Measurements from ENCODE around the gene FGF1. TPM values are rescaled to one million over a fixed set of nuclear protein-coding genes. Genes with fewer than 3 reads are reported as not detected.
A peak's percentile ranks its signal among the peaks of the same experiment; 100 is the strongest.

The FGF1 gene
- total and polyA plus RNA-seq, 10 donors, result 0.32 to 12.9 (median 2.6) TPM

DNA sequence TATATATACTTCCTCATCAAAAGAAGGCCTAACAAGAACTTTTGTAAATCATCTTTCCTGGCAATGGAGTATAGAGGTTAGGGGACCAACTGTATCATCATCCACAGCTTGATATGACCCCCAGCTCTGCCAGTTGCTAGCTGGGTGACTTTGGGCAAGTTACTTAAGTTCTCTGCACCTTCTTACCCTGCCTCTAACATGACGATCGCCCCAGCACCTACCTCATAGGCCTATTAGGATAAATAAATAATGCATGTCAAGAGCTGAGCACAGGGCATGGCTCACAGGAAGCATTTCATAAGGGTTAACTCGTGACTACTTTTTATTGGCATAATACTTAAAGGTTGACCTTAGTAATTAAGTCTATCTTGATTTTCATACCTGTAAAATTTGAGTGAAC, 29.4 kb upstream of the FGF1 start:
- H3K36me3 ChIP-seq, result no peaks in the 10 kb centered on the region
- H3K27ac ChIP-seq, result no peak overlapping the region
- H3K27me3 ChIP-seq (replicated peaks in 1 of 7), result peaks cover 0 to 6% (median 0%) of the 10 kb centered on the region in 7 donors
- intact Hi-C loops (cut with DNase I; ENCODE audit: low total_unique reads), result loop anchor here (5.0 kb wide), 1 partner anchor 167 kb away; no protein-coding TSS in a partner anchor
- H3K9me3 ChIP-seq, result peaks cover 0 to 14% (median 6%) of the 10 kb centered on the region in 8 donors
- TF ChIP-seq, protein P1, sequence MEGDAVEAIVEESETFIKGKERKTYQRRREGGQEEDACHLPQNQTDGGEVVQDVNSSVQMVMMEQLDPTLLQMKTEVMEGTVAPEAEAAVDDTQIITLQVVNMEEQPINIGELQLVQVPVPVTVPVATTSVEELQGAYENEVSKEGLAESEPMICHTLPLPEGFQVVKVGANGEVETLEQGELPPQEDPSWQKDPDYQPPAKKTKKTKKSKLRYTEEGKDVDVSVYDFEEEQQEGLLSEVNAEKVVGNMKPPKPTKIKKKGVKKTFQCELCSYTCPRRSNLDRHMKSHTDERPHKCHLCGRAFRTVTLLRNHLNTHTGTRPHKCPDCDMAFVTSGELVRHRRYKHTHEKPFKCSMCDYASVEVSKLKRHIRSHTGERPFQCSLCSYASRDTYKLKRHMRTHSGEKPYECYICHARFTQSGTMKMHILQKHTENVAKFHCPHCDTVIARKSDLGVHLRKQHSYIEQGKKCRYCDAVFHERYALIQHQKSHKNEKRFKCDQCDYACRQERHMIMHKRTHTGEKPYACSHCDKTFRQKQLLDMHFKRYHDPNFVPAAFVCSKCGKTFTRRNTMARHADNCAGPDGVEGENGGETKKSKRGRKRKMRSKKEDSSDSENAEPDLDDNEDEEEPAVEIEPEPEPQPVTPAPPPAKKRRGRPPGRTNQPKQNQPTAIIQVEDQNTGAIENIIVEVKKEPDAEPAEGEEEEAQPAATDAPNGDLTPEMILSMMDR (IDR thresholded peaks at IDR 0.05 in 8 of 11, conservative IDR thresholded peaks at IDR 0.05 in 3 of 11), result no peak
- TF ChIP-seq POLR2AphosphoS5 (IDR thresholded peaks at IDR 0.05), result no peak
- no peak for TF ChIP-seq POLR2A (IDR thresholded peaks at IDR 0.05)
- 65 to 86% (median 78%) methylated on average over 3 of the region's 3 CpGs for WGBS, 5 donors
- no peak for DNase-seq
- no peak overlapping the region for H3K4me3 ChIP-seq
- H3K4me1 ChIP-seq, result peaks cover 0 to 34% (median 18%) of the 10 kb centered on the region in 6 donors

- TF ChIP-seq, protein P1 (IDR thresholded peaks at IDR 0.05 in 8 of 11, conservative IDR thresholded peaks at IDR 0.05 in 3 of 11), result peak; percentile 69 to 98 (median 97)
- TF ChIP-seq POLR2A (IDR thresholded peaks at IDR 0.05) (no peak), POLR2AphosphoS5 (IDR thresholded peaks at IDR 0.05) (peak; percentile 29 to 82 (median 64))
- Histone ChIP-seq H3K27me3 (replicated peaks in 1 of 7) (peaks cover 0 to 6% (median 0%) of the 10 kb centered on the region in 7 donors), H3K4me3 (peak overlapping the region; percentile 33 to 70 (median 48)), H3K36me3 (no peaks in the 10 kb centered on the region), H3K4me1 (peaks cover 0 to 34% (median 18%) of the 10 kb centered on the region in 6 donors), H3K9me3 (peaks cover 0 to 14% (median 6%) of the 10 kb centered on the region in 8 donors), H3K27ac (peak overlapping the region in 7 of 8 donors; percentile 69 to 83 (median 78))
- peak; percentile 96 for DNase-seq
- 0 to 2% (median 1%) methylated on average over 26 to 29 of the region's 29 CpGs for WGBS, 5 donors
- intact Hi-C loops (cut with DNase I; ENCODE audit: low total_unique reads), result no loop called here
Observed at GRCh38 chr5:142713121-142713706, 27.3 kb upstream of the FGF1 start.

GRCh38 chr5:142703153-142703552, 17.3 kb upstream of the FGF1 start:
- H3K36me3 ChIP-seq, result no peaks in the 10 kb centered on the region
- no peak overlapping the region for H3K4me3 ChIP-seq
- peaks cover 0 to 9% (median 0%) of the 10 kb centered on the region in 7 donors for H3K27me3 ChIP-seq (replicated peaks in 1 of 7)
- H3K4me1 ChIP-seq, result peaks cover 0 to 12% (median 8%) of the 10 kb centered on the region in 6 donors
- no peak overlapping the region for H3K27ac ChIP-seq
- intact Hi-C loops (cut with DNase I; ENCODE audit: low total_unique reads), result loop anchor here (10.0 kb wide), 1 partner anchor 708 kb away; no protein-coding TSS in a partner anchor
- no peaks in the 10 kb centered on the region for H3K9me3 ChIP-seq
- DNase-seq, result no peak
- WGBS, 5 donors, result 75 to 91% (median 85%) methylated on average over 3 of the region's 3 CpGs
- TF ChIP-seq POLR2A (IDR thresholded peaks at IDR 0.05) (no peak), POLR2AphosphoS5 (IDR thresholded peaks at IDR 0.05) (no peak)
- TF ChIP-seq, protein P1 (IDR thresholded peaks at IDR 0.05 in 8 of 11, conservative IDR thresholded peaks at IDR 0.05 in 3 of 11), result no peak

DNA sequence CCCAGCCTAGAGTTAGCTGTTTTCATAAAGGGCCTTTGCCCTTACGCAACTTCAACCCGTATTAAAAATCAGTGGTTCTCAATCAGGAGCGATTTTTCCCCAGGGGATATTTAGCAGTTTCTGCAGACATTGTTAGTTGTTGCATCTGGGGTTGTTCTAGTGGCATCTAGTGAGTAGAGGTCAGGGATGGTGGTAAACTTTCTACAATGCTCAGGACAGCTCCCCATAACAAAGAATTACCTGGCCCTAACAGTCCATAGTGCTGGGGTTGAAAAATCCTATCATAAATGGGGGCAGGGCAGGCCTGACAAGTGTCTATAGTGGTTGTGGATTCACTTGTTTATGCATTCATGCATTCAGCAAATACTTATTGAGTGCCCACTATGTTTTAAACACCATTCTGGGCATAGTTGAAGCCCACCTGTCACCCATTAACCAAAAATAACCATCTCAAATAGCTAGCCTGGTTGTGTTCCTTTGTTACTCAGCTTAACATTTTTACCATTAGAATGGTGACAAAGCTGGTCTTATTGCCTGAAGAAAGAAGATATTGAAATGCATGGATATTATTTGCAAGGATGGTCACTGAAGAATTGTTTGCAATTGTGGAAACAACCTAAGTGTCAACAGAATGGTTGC, 15.9 kb upstream of the FGF1 start:
- no peak for TF ChIP-seq POLR2AphosphoS5 (IDR thresholded peaks at IDR 0.05)
- no peak for TF ChIP-seq POLR2A (IDR thresholded peaks at IDR 0.05)
- TF ChIP-seq, protein P1 (IDR thresholded peaks at IDR 0.05 in 8 of 11, conservative IDR thresholded peaks at IDR 0.05 in 3 of 11), result no peak
- 74 to 89% (median 81%) methylated on average over 3 of the region's 3 CpGs for WGBS, 5 donors
- intact Hi-C loops (cut with DNase I; ENCODE audit: low total_unique reads), result loop anchor here (10.0 kb wide), 1 partner anchor 707 kb away; no protein-coding TSS in a partner anchor

More for the DNA sequence above, 15.9 kb upstream of the FGF1 start:
- no peaks in the 10 kb centered on the region for H3K36me3 ChIP-seq
- no peak overlapping the region for H3K27ac ChIP-seq
- no peak for DNase-seq
- H3K9me3 ChIP-seq, result no peaks in the 10 kb centered on the region
- H3K27me3 ChIP-seq (replicated peaks in 1 of 7), result peaks cover 0 to 8% (median 0%) of the 10 kb centered on the region in 7 donors
- H3K4me1 ChIP-seq, result peaks cover 8 to 25% (median 21%) of the 10 kb centered on the region in 6 donors
- no peak overlapping the region for H3K4me3 ChIP-seq
